DND-41 (cell line): ENCODE data around the gene GPS2.

Source experiments
- ATAC-seq: fragments of 200-7000 bp; cut with Tn5 transposase; 3 replicates; pipeline ENCODE4 v1.9.1; 2021; ENCODE audit warnings: low read depth; ENCODE audit not compliant: insufficient read depth
- DNase-seq: peaks from one replicate; pipeline ENCODE4 v3.0.0-alpha.2; 2020
- H2AFZ ChIP-seq: 2 replicates; pipeline ENCODE4 v1.6.0; 2012; ENCODE audit warnings: low read depth, low read length
- H3K27ac ChIP-seq: 2 replicates; pipeline ENCODE4 v1.5.1; 2012; ENCODE audit warnings: low read length, inconsistent platforms
- H3K27me3 ChIP-seq: fragments of 200-600 bp; sonication (generic); 2 replicates; pipeline ENCODE4 v1.6.0; 2012; ENCODE audit warnings: low read length, mild to moderate bottlenecking, inconsistent platforms; ENCODE audit not compliant: insufficient read depth, poor library complexity
- H3K36me3 ChIP-seq: 2 replicates; pipeline ENCODE4 v1.5.1; 2012; ENCODE audit warnings: low read length, inconsistent platforms; ENCODE audit not compliant: insufficient read depth
- H3K4me1 ChIP-seq: 2 replicates; pipeline ENCODE4 v1.5.1; 2012; ENCODE audit warnings: mild to moderate bottlenecking, low read length; ENCODE audit not compliant: insufficient read depth
- H3K4me2 ChIP-seq: 2 replicates; pipeline ENCODE4 v1.6.0; 2012; ENCODE audit warnings: mild to moderate bottlenecking, moderate library complexity, low read length, inconsistent platforms; ENCODE audit not compliant: insufficient read depth
- H3K4me3 ChIP-seq, 2 experiments: fragments of 200-600 bp in 1 of 2; shearing (Covaris generic) in 1 of 2; 2 replicates each; pipeline ENCODE4 v1.5.1; 2012 to 2016; ENCODE audit warnings: inconsistent platforms in 2 of 2, low read length in 2 of 2, mild to moderate bottlenecking in 2 of 2, low read depth in 1 of 2, moderate library complexity in 1 of 2
- H3K79me2 ChIP-seq: 2 replicates; pipeline ENCODE4 v1.6.0; 2012; ENCODE audit warnings: low read length, inconsistent platforms; ENCODE audit not compliant: insufficient read depth
- H3K9ac ChIP-seq: 2 replicates; pipeline ENCODE4 v1.6.0; 2012; ENCODE audit warnings: low read depth, mild to moderate bottlenecking, inconsistent platforms, low read length, moderate library complexity
- H3K9me3 ChIP-seq: 2 replicates; pipeline ENCODE4 v1.5.1; 2012; ENCODE audit warnings: low read length, moderate library complexity, mild to moderate bottlenecking, inconsistent platforms; ENCODE audit not compliant: insufficient read depth, severe bottlenecking
- H4K20me1 ChIP-seq: 2 replicates; pipeline ENCODE4 v1.6.0; 2012; ENCODE audit warnings: low read length; ENCODE audit not compliant: insufficient read depth
- EZH2 ChIP-seq: IDR thresholded peaks from 3 replicates; pipeline ENCODE4 v1.6.1; 2012; ENCODE audit warnings: borderline replicate concordance, low read depth, mild to moderate bottlenecking, moderate library complexity, low read length, inconsistent platforms; ENCODE audit not compliant: severe bottlenecking
- TF ChIP-seq, protein P1 (sequence below): IDR thresholded peaks from 2 replicates; pipeline ENCODE4 v1.5.1; 2012; ENCODE audit warnings: borderline replicate concordance, low read length, moderate library complexity, mild to moderate bottlenecking; ENCODE audit not compliant: poor library complexity, severe bottlenecking; ENCODE audit errors: extremely low read depth

GPS2 gene

DNA sequence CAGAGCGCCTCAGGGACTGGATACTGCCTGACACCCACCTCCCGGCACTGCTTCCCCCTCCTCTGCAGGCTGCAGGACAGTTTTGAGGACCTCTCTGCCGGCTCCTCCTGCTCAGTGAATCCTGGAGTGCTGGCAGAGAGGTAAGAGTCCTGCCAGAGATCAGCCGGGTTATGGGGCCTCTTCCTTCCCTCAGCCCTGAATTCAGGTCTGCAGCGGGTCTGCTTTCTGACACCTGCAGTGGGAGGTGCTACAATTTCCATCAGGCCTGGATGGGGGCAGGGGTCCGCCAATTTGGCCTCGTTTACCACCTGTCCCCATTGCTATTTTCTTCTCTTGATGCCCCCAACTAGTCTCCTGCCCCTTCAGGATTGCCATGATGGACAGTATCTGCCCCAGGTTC lies 17.0 kb upstream of the GPS2 start:
- H3K27ac ChIP-seq: no peak overlapping the region
- no peak overlapping the region for H3K4me2 ChIP-seq
- H4K20me1 ChIP-seq: no peaks in the 10 kb centered on the region
- no peak for TF ChIP-seq EZH2
- TF ChIP-seq, protein P1, sequence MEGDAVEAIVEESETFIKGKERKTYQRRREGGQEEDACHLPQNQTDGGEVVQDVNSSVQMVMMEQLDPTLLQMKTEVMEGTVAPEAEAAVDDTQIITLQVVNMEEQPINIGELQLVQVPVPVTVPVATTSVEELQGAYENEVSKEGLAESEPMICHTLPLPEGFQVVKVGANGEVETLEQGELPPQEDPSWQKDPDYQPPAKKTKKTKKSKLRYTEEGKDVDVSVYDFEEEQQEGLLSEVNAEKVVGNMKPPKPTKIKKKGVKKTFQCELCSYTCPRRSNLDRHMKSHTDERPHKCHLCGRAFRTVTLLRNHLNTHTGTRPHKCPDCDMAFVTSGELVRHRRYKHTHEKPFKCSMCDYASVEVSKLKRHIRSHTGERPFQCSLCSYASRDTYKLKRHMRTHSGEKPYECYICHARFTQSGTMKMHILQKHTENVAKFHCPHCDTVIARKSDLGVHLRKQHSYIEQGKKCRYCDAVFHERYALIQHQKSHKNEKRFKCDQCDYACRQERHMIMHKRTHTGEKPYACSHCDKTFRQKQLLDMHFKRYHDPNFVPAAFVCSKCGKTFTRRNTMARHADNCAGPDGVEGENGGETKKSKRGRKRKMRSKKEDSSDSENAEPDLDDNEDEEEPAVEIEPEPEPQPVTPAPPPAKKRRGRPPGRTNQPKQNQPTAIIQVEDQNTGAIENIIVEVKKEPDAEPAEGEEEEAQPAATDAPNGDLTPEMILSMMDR: no peak
- DNase-seq (no peak), ATAC-seq (no peak)
- peaks cover 47% of the 10 kb centered on the region for H3K79me2 ChIP-seq
- H3K4me1 ChIP-seq: peaks cover 58% of the 10 kb centered on the region
- H2AFZ ChIP-seq: no peak overlapping the region
- no peak overlapping the region for H3K4me3 ChIP-seq
- H3K36me3 ChIP-seq: peaks cover 7% of the 10 kb centered on the region
- H3K27me3 ChIP-seq: no peaks in the 10 kb centered on the region
- H3K9ac ChIP-seq: no peak overlapping the region
- H3K9me3 ChIP-seq: no peaks in the 10 kb centered on the region

DNA sequence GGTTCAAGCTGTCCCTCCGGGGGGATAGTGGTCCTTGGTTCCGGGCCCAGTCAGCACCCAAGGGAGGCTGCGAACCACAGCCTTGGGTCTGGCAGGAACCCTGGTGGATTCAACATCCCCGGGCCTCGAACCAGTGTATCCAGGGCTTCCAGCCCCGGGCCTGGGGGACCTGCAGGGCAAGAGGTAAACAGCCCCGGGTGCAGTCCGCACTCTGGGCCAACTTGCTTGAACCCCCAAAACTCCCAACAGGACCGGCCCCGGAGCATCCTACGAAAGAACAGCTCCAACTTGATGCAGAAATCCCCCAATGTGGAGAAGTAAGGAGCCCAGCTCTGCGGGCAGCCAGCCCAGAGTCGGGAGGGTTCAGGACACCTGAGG lies 15.5 kb upstream of the GPS2 start:
- H3K4me1 ChIP-seq: peaks cover 46% of the 10 kb centered on the region
- peak overlapping the region; percentile 68 for H3K9ac ChIP-seq
- H3K27ac ChIP-seq: peak overlapping the region; percentile 96
- H3K9me3 ChIP-seq: no peaks in the 10 kb centered on the region
- no peaks in the 10 kb centered on the region for H3K27me3 ChIP-seq
- H2AFZ ChIP-seq: peak overlapping the region; percentile 80
- TF ChIP-seq, protein P1: no peak
- no peak for TF ChIP-seq EZH2
- H3K4me2 ChIP-seq: peak overlapping the region; percentile 80
- peaks cover 41% of the 10 kb centered on the region for H3K79me2 ChIP-seq
- DNase-seq (no peak), ATAC-seq (no peak)
- peak overlapping the region; percentile 30 to 73; a peak in 3 of 4 replicates for H3K4me3 ChIP-seq
- no peaks in the 10 kb centered on the region for H4K20me1 ChIP-seq
- H3K36me3 ChIP-seq: peaks cover 20% of the 10 kb centered on the region

DNA sequence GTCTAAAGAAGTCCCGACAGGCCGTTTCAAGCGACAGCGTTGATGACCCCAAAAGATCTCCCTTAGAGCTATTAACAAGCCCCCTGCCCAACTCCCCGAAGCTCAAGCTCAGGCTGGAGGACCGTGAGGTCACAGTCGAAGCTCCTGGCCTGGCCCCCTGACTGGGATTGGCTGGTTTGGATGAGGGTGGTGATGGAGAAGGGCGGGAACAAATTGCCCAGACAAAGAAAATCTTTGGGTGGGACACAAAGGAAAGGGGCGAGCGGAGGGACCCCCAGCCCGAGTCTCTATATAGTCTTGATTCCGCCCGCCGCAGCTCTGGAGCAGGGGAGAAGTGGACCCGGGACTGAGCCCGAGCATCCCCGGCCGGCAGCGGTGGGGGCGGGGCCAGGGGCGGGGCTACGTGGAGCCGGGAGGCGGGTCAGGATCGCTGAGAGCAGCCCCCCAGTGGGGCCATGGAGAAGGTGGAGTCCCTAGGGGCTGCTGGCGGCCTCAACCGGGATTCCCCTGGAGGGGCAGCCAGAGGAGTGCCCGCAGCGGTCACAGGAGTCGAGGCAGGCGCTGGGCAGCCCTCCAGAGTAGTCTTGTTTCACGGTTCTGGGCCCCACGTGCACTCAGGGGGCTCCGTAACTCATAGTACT lies 15.0 kb upstream of the GPS2 start:
- H3K9ac ChIP-seq: peak overlapping the region; percentile 68
- H2AFZ ChIP-seq: peak overlapping the region; percentile 80
- H3K4me2 ChIP-seq: peak overlapping the region; percentile 80
- DNase-seq: peak; percentile 86
- ATAC-seq: peak; percentile 79
- peaks cover 25% of the 10 kb centered on the region for H3K36me3 ChIP-seq
- H4K20me1 ChIP-seq: no peaks in the 10 kb centered on the region
- H3K4me3 ChIP-seq: peak overlapping the region; percentile 30 to 73
- no peaks in the 10 kb centered on the region for H3K27me3 ChIP-seq
- H3K79me2 ChIP-seq: peaks cover 36% of the 10 kb centered on the region
- peak overlapping the region; percentile 96 for H3K27ac ChIP-seq
- H3K9me3 ChIP-seq: no peaks in the 10 kb centered on the region
- TF ChIP-seq EZH2: no peak
- TF ChIP-seq, protein P1: no peak
- peaks cover 41% of the 10 kb centered on the region for H3K4me1 ChIP-seq
